DOHH2 (cell line): ENCODE results near the gene SLITRK2.

Experiments used
- H3F3A ChIP-seq: fragments of 200-600 bp; sonication (generic), shearing (Covaris generic); 2 replicates; pipeline ENCODE4 v1.6.0; 2016; ENCODE audit warnings: antibody characterized with exemption, mild to moderate bottlenecking; ENCODE audit not compliant: control insufficient read depth, insufficient read depth
- H3K27ac ChIP-seq: fragments of 200-600 bp; sonication (generic); 2 replicates; pipeline ENCODE4 v1.5.1; 2014; ENCODE audit warnings: low read depth, mild to moderate bottlenecking, low read length, moderate library complexity
- H3K27me3 ChIP-seq: fragments of 200-600 bp; sonication (generic); 2 replicates; pipeline ENCODE4 v1.6.1; 2014; ENCODE audit warnings: mild to moderate bottlenecking, low read length, mixed read lengths; ENCODE audit not compliant: control insufficient read depth
- H3K36me3 ChIP-seq: fragments of 200-600 bp; sonication (generic); 2 replicates; pipeline ENCODE4 v1.6.1; 2014; ENCODE audit warnings: mild to moderate bottlenecking, low read length, moderate library complexity, mixed read lengths; ENCODE audit not compliant: control insufficient read depth
- H3K4me1 ChIP-seq: fragments of 200-600 bp; sonication (generic); 2 replicates; pipeline ENCODE4 v1.6.1; 2014; ENCODE audit warnings: mild to moderate bottlenecking, low read length, mixed read lengths; ENCODE audit not compliant: control insufficient read depth
- H3K4me2 ChIP-seq: fragments of 200-600 bp; sonication (generic); 2 replicates; pipeline ENCODE4 v1.6.0; 2014; ENCODE audit warnings: mild to moderate bottlenecking, low read length, moderate library complexity
- H3K4me3 ChIP-seq: fragments of 200-600 bp; sonication (generic); 2 replicates; pipeline ENCODE4 v1.5.1; 2014; ENCODE audit warnings: mild to moderate bottlenecking, low read length, mixed read lengths
- H3K79me2 ChIP-seq: fragments of 200-600 bp; sonication (generic); 2 replicates; pipeline ENCODE4 v1.6.1; 2014; ENCODE audit warnings: mild to moderate bottlenecking, low read length, mixed read lengths; ENCODE audit not compliant: control insufficient read depth
- H3K9me2 ChIP-seq: fragments of 200-600 bp; sonication (generic); replicated peaks from 2 replicates; pipeline ENCODE4 v1.6.1; 2014; ENCODE audit warnings: mild to moderate bottlenecking, low read length, mixed read lengths; ENCODE audit not compliant: control insufficient read depth
- H3K9me3 ChIP-seq: fragments of 200-600 bp; sonication (generic); 2 replicates; pipeline ENCODE4 v1.6.1; 2014; ENCODE audit warnings: antibody characterized with exemption, low read length, mixed read lengths; ENCODE audit not compliant: control insufficient read depth, insufficient read depth
- H4K20me1 ChIP-seq: fragments of 200-600 bp; sonication (generic); 2 replicates; pipeline ENCODE4 v1.6.0; 2014; ENCODE audit warnings: low read depth, mild to moderate bottlenecking, antibody characterized with exemption, low read length, moderate library complexity; ENCODE audit not compliant: control insufficient read depth, insufficient read depth
- CTCF ChIP-seq: fragments of 200-600 bp; sonication (generic); IDR thresholded peaks from one replicate; pipeline ENCODE4 v1.5.1; 2014; ENCODE audit warnings: antibody characterized with exemption, mild to moderate bottlenecking, low read depth, low read length; ENCODE audit not compliant: poor library complexity, severe bottlenecking
- EZH2phosphoT487 ChIP-seq: fragments of 200-600 bp; sonication (generic); IDR thresholded peaks from 2 replicates; pipeline ENCODE4 v1.6.1; 2017; ENCODE audit warnings: borderline replicate concordance, mild to moderate bottlenecking, antibody characterized with exemption, low read length, moderate library complexity, mixed read lengths

SLITRK2 gene

GRCh38 chrX:145821898-145822571 is 4.4 kb downstream of the SLITRK2 start:
- no peaks in the 10 kb centered on the region for H3K4me1 ChIP-seq
- H3K9me2 ChIP-seq = no peaks in the 10 kb centered on the region
- no peak overlapping the region for H3K4me3 ChIP-seq
- no peaks in the 10 kb centered on the region for H3K9me3 ChIP-seq
- no peaks in the 10 kb centered on the region for H3F3A ChIP-seq
- H3K27ac ChIP-seq = no peak overlapping the region
- H3K36me3 ChIP-seq = no peaks in the 10 kb centered on the region
- H3K27me3 ChIP-seq = no peaks in the 10 kb centered on the region
- no peaks in the 10 kb centered on the region for H4K20me1 ChIP-seq
- TF ChIP-seq EZH2phosphoT487 = no peak
- no peaks in the 10 kb centered on the region for H3K79me2 ChIP-seq
- no peak overlapping the region for H3K4me2 ChIP-seq

DNA sequence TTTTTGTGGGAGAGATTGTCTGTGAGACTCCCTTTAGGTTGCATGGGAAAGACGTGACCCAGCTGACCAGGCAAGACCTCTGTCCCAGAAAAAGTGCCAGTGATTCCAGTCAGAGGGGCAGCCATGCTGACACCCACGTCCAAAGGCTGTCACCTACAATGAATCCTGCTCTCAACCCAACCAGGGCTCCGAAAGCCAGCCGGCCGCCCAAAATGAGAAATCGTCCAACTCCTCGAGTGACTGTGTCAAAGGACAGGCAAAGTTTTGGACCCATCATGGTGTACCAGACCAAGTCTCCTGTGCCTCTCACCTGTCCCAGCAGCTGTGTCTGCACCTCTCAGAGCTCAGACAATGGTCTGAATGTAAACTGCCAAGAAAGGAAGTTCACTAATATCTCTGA is 5.5 kb downstream of the SLITRK2 start:
- H3K4me1 ChIP-seq = no peaks in the 10 kb centered on the region
- no peaks in the 10 kb centered on the region for H3K27me3 ChIP-seq
- no peak overlapping the region for H3K4me2 ChIP-seq
- no peaks in the 10 kb centered on the region for H3K79me2 ChIP-seq
- no peaks in the 10 kb centered on the region for H4K20me1 ChIP-seq
- H3K36me3 ChIP-seq = no peaks in the 10 kb centered on the region
- no peak overlapping the region for H3K4me3 ChIP-seq
- no peaks in the 10 kb centered on the region for H3F3A ChIP-seq
- H3K27ac ChIP-seq = no peak overlapping the region
- H3K9me3 ChIP-seq = no peaks in the 10 kb centered on the region
- H3K9me2 ChIP-seq = no peaks in the 10 kb centered on the region
- TF ChIP-seq EZH2phosphoT487 = no peak
- TF ChIP-seq CTCF = no peak

- no peak overlapping the region for H3K4me3 ChIP-seq
- no peaks in the 10 kb centered on the region for H3K4me1 ChIP-seq
- no peaks in the 10 kb centered on the region for H3F3A ChIP-seq
- no peaks in the 10 kb centered on the region for H3K27me3 ChIP-seq
- TF ChIP-seq EZH2phosphoT487 (no peak), CTCF (peak; percentile 13)
- no peaks in the 10 kb centered on the region for H3K9me2 ChIP-seq
- no peak overlapping the region for H3K27ac ChIP-seq
- H4K20me1 ChIP-seq = no peaks in the 10 kb centered on the region
- no peaks in the 10 kb centered on the region for H3K9me3 ChIP-seq
- H3K79me2 ChIP-seq = no peaks in the 10 kb centered on the region
- H3K36me3 ChIP-seq = no peaks in the 10 kb centered on the region
- no peak overlapping the region for H3K4me2 ChIP-seq
Measured at GRCh38 chrX:145825896-145826295, 8.3 kb downstream of the SLITRK2 start.

DNA sequence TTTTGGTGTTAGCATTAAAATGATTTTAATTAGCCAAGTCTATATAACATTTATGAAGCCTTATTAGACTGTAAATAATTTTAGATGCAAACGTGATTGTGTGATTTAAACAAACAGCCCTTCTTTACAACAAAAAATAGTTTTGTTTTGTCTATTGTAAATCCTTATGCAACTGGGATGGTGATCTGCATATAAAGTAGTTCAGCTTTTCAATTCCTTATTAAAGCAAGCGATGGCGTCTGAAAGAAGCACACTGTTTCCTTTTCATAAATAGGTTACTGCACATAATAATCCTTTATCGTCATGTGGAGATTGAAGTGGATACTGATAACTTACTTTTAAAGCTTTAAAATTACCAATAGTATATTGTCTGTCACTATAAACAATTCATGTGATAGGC is 8.8 kb downstream of the SLITRK2 start:
- H3F3A ChIP-seq = no peaks in the 10 kb centered on the region
- H3K27me3 ChIP-seq = no peaks in the 10 kb centered on the region

More for the DNA sequence above, 8.8 kb downstream of the SLITRK2 start:
- Histone ChIP-seq H3K36me3 (no peaks in the 10 kb centered on the region), H3K4me1 (no peaks in the 10 kb centered on the region), H3K4me2 (no peak overlapping the region), H3K9me2 (no peaks in the 10 kb centered on the region), H3K9me3 (no peaks in the 10 kb centered on the region), H3K79me2 (no peaks in the 10 kb centered on the region), H3K4me3 (no peak overlapping the region), H3K27ac (no peak overlapping the region), H4K20me1 (no peaks in the 10 kb centered on the region)
- TF ChIP-seq CTCF (no peak), EZH2phosphoT487 (no peak)
